Bronchial epithelial cell (primary cell): ENCODE data around the gene TRMT1. TPM values are rescaled to one million over a fixed set of nuclear protein-coding genes. Genes with fewer than 3 reads are reported as not detected.

ENCODE experiments used
- DNase-seq: peaks from one replicate; pipeline ENCODE4 v3.0.0-alpha.2; 2010; ENCODE audit warnings: low read depth
- FAIRE-seq: peaks from 2 replicates; lab custom pipeline; 2011; peaks lifted over from hg19 to GRCh38; lab: Jason Lieb, UNC
- H3K27me3 ChIP-seq: 2 replicates; pipeline ENCODE4 v1.5.1; 2011; ENCODE audit warnings: low read length; ENCODE audit not compliant: control insufficient read depth, insufficient read depth
- H3K36me3 ChIP-seq: 2 replicates; pipeline ENCODE4 v1.5.1; 2011; ENCODE audit warnings: low read length; ENCODE audit not compliant: control insufficient read depth, insufficient read depth
- H3K4me3 ChIP-seq: 2 replicates; pipeline ENCODE4 v1.5.1; 2011; ENCODE audit warnings: mild to moderate bottlenecking, low read depth, low read length, control low read depth
- total RNA-seq: library from RNA; depleted of rRNA; stranded (reverse); fragments of >200 nt; gene quantifications from 2 replicates; pipeline ENCODE4 v1.2.1, GENCODE V29; 2014
- TF ChIP-seq, protein P1 (sequence below): IDR thresholded peaks from 2 replicates; pipeline ENCODE4 v1.5.1; 2011; ENCODE audit warnings: mild to moderate bottlenecking, moderate library complexity, low read length, control low read depth, inconsistent platforms; ENCODE audit not compliant: insufficient read depth, severe bottlenecking

TRMT1 gene
- total RNA-seq, 1 donor from 2014 or later, result 40.5 TPM

DNA sequence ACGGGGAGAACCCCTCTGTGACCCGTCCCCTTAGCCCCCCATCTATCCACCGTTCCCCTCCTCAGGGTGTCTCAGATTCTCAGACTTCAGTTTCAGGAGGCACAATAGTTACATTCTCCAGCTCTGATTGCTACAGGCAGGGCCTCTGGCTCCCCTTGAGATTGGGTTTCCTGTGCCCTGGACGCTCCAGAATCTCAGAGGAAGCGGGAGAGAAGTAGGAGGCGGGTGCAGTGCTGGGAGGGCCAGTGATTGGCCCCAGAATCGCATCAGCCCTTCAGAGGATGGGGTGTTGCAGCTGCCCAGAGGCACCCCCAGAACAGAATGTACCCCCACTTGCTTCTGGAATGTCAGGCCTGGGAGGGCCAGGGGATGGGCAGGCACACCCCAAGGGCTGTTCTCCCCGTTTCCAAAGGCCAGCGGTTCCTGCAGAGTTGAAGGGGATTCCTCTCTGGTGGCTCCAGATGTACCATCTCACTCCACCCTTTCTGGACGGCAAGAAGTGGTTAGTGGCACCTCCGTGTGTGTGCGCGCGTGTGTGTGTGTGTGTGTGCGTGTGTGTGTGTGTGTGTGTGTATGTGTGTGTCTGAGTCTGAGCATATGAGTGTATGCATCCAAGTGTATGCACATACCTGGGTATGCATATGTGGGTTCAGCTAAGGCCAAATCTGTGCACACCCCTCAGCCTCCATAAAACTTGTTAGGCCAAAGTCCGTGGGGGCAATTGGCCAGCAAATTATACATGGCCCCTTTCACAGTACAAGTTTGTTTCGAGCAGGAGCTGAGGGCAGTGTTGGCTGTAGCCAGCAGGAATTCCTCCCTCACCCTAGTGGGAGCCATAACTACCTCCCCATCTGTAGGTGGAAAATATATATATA is 49.4 kb downstream of the TRMT1 start:
- Histone ChIP-seq H3K36me3 (no peaks in the 10 kb centered on the region), H3K27me3 (no peaks in the 10 kb centered on the region), H3K4me3 (no peak overlapping the region)
- FAIRE-seq, result no peak
- DNase-seq, result no peak
- TF ChIP-seq, protein P1, sequence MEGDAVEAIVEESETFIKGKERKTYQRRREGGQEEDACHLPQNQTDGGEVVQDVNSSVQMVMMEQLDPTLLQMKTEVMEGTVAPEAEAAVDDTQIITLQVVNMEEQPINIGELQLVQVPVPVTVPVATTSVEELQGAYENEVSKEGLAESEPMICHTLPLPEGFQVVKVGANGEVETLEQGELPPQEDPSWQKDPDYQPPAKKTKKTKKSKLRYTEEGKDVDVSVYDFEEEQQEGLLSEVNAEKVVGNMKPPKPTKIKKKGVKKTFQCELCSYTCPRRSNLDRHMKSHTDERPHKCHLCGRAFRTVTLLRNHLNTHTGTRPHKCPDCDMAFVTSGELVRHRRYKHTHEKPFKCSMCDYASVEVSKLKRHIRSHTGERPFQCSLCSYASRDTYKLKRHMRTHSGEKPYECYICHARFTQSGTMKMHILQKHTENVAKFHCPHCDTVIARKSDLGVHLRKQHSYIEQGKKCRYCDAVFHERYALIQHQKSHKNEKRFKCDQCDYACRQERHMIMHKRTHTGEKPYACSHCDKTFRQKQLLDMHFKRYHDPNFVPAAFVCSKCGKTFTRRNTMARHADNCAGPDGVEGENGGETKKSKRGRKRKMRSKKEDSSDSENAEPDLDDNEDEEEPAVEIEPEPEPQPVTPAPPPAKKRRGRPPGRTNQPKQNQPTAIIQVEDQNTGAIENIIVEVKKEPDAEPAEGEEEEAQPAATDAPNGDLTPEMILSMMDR, result no peak

DNA sequence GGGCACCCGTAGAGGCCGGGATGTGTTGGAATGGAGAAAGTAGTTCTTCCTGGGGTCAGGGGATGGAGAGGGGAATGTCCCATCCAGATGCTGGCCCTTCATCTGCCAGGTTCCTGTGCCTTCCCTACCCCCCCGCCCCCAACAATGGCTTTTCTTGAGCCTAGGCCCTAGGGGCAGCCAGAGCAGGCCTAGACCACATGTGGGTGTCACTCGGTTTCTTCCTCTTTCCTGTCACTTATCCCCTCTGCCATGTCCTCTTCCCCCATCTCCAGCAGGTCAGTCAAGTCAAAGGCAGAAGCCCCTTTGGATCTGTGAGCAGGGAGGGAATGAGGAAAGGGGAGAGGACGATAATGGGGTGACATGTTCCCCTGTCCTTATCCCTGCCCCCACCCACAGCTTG is 50.3 kb downstream of the TRMT1 start:
- TF ChIP-seq, protein P1, result no peak
- FAIRE-seq, result peak; percentile 7
- Histone ChIP-seq H3K4me3 (no peak overlapping the region), H3K27me3 (no peaks in the 10 kb centered on the region), H3K36me3 (no peaks in the 10 kb centered on the region)
- DNase-seq, result no peak

DNA sequence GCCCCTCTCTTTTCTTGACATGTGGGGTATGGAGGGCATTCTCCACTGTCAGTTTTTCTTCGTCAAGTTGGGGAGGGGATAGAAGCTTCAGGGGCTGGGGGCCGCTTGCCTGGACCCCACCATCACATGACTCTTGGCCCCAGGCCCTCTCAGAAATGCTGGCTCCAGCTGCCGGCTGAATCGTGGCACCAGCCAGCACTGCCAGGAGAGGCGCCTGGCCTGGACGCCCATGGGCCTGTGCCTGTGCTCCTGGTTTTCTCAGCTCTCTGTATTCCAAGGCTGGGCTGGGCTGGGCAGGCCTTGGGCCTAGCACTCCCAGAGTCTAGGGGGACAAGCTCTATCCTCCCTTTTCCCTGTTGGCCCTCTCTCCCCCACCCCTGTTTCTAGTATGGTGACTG is 52.4 kb downstream of the TRMT1 start:
- Histone ChIP-seq H3K36me3 (no peaks in the 10 kb centered on the region), H3K4me3 (no peak overlapping the region), H3K27me3 (no peaks in the 10 kb centered on the region)
- TF ChIP-seq, protein P1, result no peak
- no peak for FAIRE-seq
- no peak for DNase-seq

DNA sequence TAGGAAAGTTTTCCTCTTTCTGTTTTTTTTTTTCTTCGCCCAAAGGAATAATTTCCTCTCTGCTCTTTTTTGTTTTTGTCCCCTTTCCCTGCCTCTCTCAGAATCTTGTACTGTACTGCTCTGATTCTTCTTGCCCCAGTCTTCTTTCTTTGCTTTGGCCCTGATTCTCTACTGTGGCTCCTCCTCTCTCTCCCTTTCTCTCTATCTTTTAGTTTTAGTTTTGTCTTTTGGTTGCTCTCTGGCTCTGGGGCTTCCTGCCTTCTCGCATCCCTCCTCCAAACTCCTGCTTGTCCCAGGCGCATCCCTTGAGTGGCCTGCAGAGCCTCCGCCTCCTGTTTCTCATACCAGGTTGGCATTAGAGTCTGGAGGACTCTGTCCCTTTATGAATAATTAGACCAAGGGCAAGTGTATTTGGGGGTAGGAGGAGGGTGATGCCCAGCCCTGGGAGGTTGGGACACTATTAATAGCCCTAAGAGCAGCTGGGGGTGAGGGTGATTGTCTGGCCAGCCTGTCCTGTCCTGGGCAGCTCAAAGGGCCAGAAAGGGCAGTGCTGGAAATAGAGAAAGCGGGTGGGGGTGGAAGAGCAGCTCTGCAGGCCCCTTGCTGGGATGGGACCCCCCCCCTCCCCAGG is 53.0 kb downstream of the TRMT1 start:
- Histone ChIP-seq H3K27me3 (no peaks in the 10 kb centered on the region), H3K36me3 (no peaks in the 10 kb centered on the region), H3K4me3 (no peak overlapping the region)
- FAIRE-seq (no peak), DNase-seq (no peak)
- TF ChIP-seq, protein P1, result no peak

DNA sequence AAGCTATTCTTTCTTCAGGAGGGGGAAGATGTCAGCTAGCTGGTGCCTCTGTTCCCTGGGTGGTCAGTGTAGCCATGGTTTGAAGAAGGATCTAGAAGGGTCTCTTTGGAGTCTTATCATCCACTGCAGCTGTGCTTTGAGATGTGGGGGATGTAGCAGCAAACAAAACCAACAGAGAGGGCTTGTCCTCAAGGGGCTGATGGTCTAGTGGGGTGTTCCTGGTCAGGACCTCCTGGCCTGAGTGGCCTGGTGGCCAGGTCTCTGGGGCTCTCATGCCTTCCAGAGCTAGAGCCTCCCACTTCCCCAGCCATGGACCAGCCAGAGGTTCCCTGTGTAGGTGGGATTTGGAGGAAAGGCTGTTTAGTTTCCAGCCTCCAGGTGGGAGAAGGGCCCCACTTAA is 54.2 kb downstream of the TRMT1 start:
- DNase-seq, result no peak
- Histone ChIP-seq H3K27me3 (no peaks in the 10 kb centered on the region), H3K4me3 (no peak overlapping the region), H3K36me3 (no peaks in the 10 kb centered on the region)
- peak; percentile 18 for FAIRE-seq
- TF ChIP-seq, protein P1, result no peak
